GM18498 (cell line): Measurements from ENCODE around the gene FBF1.
"Not testable (repeated sequence)": the region's sequence is repeated elsewhere in the genome, so short reads cannot be mapped to it uniquely, and the experiment has no call there.

Source experiments
- ATAC-seq: cut with Tn5 transposase; IDR thresholded peaks from one replicate; pipeline ENCODE4 v1.9.1; 2021; ENCODE audit warnings: mild to moderate bottlenecking, moderate library complexity; ENCODE audit not compliant: unreplicated experiment

The FBF1 gene

DNA sequence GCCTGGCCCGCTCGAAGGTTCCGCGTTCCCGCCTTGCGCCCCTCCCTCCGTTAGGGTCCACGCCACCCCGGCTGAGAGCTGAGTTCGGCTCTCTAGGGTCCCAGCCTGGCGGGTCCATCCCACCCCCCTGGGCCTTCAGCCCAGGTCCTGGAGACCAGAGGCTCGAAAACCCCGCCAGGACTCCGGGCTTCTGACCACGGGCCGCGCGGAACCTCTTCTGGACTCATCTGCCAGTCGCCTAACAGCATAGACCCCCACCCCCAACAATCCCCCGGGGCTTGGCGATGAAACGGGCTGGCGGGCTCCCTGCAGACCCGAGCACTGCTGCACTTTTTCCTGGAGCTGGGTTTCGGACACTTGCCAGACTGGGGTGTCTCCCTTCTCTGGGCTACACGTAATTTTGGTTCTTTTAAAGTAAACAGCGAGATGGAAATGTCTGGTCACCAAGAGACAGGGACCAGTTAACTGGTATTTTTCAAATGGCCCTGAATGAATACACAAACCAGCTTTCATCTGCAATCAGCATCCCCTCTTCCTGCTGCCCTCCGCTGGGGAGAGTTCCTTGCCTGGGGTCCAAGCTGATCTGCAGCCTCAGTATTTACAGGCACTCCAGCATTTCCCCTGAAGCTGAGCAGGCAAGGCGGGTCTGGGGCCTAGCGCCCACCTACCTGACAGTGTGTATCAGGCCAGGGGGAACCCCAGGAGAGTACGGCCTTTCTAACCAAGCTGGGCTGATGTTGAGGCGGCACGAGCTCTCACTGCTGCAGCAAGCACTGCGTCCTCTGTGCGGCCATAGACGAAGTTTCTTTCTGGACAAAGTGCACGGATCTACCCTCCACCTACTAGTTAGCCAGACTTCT, 43.5 kb downstream of the FBF1 start:
- ATAC-seq = no peak

- peak; percentile 73 for ATAC-seq
These were observed 44.3 kb downstream of the FBF1 start, which contains the start of gene TRIM65 for GRCh38 chr17:75896415-75897159. Gene TRIM65, minus strand, starts transcription at chr17:75896951. Its CDS starts 14 bp downstream, at chr17:75896937.

DNA sequence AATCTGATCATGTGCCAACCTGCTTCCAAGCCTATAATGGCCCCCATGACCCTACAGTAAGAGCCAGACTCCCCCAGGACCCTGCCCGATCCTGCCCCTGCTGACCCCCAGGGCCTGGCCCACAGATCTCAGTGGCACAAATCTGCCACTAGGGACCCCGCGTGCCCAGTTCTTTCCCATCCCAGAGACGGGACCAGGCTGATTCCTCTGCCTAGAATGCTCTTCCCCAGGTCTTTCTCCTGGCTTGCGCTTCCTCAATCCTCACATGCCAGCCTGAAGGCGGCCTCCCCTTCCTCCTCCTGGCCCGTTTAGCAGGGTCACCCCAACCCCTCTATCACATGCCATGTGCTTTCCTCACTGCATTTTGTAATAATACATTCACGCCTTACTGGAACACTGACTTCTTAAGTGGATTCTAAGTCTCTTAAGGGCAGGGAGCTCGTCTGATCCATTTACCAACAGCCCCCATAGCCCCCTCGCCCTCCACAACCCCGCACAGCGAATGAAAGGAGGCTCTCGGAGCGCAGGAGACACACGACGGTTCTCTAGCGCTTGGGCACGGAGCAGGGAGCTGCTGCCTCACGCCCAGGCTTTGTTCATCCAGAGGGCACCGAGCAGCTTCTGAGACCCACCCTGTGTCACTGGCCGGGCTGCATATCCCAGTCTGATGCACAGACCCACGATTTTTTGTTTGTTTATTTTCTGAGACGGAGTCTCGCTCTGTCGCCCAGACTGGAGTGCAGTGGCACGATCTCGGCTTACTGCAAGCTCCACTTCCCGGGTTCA, 45.3 kb downstream of the FBF1 start:
- no peak for ATAC-seq

- no peak for ATAC-seq
These were observed 46.7 kb downstream of the FBF1 start for GRCh38 chr17:75894049-75894733.

GRCh38 chr17:75893305-75894048, 47.4 kb downstream of the FBF1 start:
- no peak for ATAC-seq

DNA sequence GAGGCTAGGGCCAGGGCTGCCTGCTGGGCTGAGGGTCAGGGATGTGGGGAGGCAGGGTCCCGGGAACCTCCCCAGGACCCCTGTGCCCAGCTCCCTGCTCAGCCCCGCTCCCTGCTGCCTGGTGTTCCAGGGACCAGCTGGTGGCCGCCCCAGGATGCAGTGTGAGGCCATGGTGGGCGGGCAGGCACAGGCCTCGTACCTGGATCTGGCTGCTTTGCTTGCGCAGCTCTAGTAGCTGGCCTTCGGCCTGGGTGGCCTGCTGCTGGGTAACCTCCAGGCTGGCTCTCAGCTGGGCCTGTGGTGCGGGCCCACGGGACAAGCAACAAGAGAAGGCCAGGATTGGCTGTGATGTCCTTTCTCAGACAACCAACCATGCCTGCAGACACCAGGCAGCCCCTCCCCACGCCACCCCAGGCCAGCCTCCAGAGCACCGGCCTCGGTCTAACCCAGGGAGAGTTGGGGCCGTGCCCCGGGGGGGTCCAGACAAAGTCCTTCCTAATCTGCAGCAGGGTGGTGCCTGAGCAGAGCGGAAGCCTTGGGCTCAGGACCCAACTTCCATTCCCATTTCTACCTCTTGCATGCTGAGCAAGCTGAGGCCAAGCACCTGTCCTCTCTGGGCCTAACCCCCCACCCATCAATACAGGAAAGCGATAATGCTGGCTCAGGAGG, 48.2 kb downstream of the FBF1 start:
- ATAC-seq = no peak

GRCh38 chr17:75891605-75892555, 49.0 kb downstream of the FBF1 start:
- no peak for ATAC-seq

DNA sequence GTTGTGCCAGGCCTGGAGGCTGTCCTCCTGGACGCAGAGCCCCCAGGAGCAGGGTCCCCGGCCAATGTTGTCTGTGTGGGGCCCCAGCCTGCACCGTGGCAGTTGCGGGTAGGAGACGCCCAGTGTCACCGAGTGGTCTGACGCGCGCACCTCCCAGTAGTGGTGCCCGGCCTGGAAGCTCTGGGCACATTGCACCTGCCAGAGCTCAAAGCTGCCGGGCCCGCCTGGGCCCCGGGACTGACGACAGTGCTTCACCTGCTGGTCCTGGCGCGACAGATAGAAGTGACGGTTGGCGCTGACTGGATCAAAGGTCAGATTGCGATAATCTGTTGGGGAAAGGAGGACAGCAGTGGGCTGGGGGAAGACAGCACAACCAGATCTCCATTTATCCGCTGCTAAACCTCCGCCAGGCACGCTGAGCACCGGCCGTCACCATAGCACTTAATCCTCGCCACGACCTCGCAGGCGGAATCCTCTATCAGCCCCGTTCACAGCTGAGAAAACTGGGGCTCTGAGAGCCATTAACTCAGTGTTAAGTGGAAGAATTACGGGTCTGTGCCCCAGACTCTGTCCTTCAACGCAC, 49.7 kb downstream of the FBF1 start:
- no peak for ATAC-seq

- ATAC-seq = no peak
These were observed 51.4 kb downstream of the FBF1 start for GRCh38 chr17:75889454-75889853.

DNA sequence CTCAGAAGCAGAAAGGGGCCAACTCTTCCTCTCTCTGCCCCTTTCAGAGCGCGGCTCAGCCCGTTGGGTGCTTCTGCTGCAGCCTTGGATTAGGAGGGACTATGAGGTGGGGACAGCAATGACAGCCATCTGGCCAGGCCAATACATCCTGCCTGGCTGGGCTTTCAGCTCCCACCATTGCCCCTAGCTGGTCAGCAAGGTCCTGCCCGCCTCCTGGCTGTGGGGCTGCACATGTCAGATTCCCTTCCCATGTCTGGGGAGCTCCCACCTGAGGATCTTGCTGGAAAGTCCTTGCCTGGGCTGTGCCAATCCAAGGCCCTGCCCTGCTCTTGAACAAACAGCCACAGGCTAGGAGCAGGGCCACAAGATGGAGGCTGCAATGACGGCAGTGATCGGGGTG, 52.4 kb downstream of the FBF1 start:
- ATAC-seq = no peak

- not testable (repeated sequence) for ATAC-seq
These were observed 55.0 kb downstream of the FBF1 start for GRCh38 chr17:75885860-75886259.

GRCh38 chr17:75885431-75885830, 55.4 kb downstream of the FBF1 start:
- ATAC-seq = no peak

DNA sequence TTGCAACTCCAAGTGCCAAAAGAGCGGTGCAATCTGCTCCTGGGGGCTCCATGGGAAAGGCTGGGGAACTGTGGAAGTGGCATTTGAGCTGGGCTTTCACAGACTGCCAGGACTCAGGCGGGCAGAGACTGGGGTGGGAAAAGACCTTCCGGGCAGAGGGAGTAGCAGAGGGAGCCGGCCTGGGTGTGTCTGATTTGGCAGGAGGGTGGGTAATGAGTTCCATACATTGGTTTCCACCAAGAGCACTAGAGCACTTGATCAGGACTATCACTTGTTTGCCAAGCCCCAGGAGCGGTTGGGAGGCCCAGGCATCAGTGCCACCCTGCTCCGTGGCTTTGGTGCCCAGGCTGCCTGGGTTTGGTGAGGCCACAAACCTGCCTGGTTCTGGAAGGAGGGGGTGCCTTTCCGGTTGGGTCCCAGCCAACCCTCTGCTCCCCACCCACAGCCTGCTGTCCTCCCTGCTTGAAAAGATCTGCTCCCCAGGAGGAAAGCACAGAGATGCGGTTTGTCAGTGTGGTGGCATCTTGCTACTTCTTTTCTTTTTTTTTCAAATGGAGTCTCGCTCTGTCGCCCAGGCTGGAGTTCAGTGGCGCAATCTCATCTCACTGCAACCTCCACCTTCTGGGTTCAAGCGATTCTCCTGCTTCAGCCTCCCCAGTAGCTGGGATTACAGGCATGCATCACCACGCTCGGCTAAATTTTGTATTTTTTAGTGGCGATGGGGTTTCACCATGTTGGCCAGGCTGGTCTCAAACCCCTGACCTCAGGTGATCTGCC, 59.0 kb downstream of the FBF1 start:
- ATAC-seq = no peak

DNA sequence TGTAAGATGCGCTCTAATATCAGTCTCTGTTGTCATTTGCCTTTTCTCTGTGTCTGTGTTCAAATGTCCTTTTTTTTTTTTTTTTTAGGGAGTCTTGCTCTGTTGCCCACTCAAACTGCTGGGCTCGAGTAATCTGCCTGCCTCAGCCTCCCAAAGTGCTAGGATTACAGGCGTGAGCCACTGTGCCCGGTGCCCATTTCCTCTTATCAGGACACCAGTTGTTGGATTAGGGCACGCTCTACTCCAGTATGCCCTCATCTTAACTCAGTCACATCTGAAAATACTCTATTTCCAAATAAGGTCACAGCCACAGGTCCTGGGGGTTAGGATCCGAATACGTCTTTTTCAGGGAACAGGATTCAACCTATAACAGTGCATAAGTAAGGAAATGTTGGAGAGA, 60.6 kb downstream of the FBF1 start:
- ATAC-seq = no peak

DNA sequence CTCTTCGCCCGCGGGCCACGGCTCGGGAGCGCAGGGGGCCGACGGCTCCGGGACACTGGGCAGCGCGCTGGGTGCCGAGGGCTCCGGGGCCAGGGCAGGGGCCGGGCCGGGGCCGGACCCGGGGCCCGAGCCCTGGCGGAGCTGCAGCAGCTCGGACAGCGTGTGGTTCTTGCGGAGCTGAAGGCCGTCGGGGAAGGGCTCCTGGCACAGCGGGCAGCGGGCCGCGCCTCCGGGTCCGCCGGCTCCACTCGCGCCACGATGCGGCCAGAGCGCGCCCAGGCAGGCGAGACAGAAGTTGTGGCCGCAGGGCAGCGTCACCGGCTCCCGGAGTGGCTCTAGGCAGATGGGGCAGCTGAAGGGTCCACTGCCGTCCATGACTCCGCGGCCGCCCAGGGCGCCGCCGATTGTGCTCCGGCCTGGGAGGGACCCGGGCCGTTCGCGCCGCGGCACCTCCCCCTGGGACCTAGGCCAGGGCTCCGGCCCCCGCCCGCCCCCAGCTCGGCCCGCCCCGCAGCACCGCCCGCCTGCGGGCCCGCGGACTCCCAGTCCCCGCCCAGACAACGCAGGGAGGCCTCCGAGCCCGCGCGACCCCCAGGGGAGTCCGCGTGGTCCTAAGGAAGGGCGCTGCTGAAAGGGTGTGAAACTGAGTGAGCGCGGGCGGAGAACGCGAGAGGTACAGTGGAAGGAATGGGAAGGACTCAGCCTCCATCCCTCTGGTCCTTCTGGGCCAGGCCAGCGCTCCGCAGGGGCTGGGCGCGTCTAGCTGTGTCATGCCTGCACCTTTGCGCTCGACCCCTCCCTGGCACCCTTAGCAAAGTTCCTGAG, 62.5 kb downstream of the FBF1 start, which contains the start of gene TRIM47:
TSS of gene TRIM47 (minus strand) at position 408 of the 825 bp plus-strand sequence. CDS start at position 375, 33 bp downstream.
- ATAC-seq = peak; percentile 16

- peak; percentile 66 for ATAC-seq
These were observed 63.1 kb downstream of the FBF1 start for GRCh38 chr17:75877752-75878173.
